Putamen (tissue), 1 donor: ENCODE data around the gene SERPINI2.
A peak's percentile ranks its signal among the peaks of the same experiment; 100 is the strongest.
"Not testable (repeated sequence)": the region's sequence is repeated elsewhere in the genome, so short reads cannot be mapped to it uniquely, and the experiment has no call there.

ENCODE experiments used
- DNase-seq: peaks from one replicate; pipeline ENCODE4 v3.0.0-alpha.2; 2016; ENCODE audit warnings: low spot score

Gene SERPINI2

GRCh38 chr3:167450195-167450594 lies 23.6 kb downstream of the SERPINI2 start:
- DNase-seq, result no peak

DNA sequence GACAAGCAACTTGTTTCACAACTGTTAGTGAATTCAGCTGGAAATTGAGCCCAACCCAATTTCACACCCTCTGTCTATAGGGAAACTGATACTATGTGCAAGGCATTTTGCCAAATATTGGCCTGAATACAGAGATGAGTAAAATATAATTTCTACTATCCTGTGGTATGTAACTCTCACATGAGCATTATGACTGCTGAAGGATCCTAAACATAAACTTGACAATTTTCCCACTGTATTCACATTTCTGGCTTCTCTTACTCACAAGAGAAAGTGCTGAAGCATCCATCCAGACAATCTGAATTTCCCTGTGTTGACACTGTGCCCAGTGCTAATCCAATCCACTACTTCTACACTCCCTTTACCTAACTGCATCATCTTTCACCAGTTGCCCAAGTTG lies 28.4 kb downstream of the SERPINI2 start:
- no peak for DNase-seq

GRCh38 chr3:167441256-167441655 lies 32.6 kb downstream of the SERPINI2 start:
- no peak for DNase-seq

DNA sequence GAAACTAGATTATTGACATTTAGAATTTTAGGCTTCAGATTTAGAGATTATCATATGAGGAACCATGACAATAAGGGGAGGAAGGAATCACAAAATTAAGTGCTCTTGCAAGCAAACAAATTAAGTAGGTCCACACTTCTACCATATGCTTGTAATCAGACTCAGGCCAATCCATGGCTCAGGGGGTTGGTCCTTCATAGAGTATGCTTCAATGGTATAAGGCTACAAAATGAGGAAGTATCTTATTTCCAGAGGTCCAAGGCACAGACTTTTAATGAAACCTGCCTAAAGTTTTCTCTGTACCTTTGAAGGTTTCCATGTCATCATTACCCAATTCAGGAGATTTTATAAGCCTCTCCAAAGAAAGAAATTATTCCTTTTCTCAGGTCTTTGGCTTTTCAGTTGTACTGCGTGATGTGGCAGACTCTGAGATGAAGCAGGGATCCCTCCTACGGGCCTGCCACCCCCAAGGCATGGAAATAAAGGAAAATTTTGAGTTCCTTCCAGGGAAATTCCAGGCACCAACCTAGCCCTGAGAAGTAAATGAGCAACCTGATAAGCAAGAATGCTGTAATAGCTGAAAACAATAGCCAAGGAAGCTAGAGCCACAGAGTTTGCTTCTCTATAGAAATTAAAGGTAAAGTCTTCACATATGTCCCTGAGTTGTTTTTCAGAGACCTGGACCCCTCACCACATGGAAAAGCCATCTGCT lies 36.3 kb downstream of the SERPINI2 start:
- DNase-seq, result peak; percentile 46

DNA sequence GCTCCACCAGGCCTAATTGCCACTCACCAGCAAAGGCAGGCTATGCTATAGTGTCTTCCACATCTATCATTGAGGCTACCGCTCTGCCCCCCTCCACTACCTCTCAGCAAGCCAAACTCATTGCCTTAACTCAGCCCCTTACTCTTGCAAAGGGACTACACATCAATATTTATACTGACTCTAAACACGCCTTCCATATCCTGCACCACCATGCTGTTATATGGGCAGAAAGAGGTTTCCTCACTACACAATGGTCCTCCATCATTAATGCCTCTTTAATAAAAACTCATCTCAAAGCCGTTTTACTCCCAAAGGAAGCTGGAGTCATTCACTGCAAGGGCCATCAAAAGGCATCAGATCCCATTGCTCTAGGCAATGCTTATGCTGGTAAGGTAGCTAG lies 46.9 kb downstream of the SERPINI2 start:
- not testable (repeated sequence) for DNase-seq

DNA sequence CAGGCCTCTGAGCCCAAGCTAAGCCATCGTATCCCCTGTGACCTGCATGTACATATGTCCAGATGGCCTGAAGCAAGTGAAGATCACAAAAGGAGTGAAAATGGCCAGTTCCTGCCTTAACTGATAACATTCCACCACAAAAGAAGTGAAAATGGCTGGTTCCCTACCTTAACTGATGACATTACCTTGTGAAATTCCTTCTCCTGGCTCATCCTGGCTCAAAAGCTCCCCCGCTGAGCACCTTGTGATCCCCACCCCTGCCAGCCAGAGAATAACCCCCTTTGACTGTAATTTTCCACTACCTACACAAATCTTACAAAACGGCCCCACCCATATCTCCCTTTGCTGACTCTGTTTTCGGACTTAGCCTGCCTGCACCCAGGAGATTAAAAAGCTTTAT lies 51.4 kb downstream of the SERPINI2 start:
- DNase-seq, result not testable (repeated sequence)

DNA sequence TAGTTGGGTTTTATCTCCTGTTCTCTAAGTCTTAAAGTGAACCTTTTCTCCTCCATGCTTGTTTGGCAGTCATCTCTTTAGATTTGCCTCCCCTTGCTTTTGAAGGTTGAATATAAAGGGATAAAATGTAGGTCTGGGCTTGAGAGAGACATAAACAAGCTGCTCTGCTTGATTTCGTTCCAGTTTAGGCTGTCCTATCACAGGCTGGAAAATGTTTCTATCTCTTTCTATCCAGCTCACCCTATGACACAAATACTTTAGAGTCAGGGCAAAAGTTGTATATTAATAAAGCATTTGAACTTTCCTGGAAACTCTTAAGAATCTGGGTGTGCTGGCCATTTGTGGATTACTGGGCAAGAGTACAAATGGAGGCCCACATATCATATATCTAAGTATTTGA lies 64.2 kb downstream of the SERPINI2 start:
- DNase-seq, result no peak

DNA sequence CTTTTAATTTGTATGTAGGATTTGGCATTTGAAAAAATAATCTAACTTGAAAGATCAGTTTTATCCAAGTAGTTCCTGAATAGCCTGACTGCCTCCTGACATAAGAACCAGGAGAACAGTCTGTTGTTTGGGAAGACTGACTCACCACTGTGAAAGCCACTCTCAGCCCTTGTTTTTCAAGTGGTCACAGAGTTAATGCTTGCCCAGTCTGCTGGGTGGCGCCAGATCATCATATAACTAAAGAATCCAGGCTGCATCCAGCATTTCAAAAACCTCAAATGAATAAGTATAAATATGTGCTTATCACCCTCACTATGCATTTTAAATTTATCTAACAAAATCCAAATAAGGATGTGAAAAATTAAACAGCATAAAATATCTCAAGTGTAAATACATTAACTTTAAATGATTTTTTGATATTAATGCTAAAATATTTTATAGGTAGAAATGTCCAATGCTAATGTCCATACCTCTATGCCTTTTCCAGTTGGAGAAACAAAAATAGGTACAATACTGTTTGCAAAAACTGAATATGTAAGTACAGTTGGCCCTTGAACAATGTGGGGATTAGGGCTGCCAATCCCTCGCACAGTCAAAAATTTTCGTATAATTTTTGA lies 66.9 kb downstream of the SERPINI2 start:
- DNase-seq, result peak; percentile 64

DNA sequence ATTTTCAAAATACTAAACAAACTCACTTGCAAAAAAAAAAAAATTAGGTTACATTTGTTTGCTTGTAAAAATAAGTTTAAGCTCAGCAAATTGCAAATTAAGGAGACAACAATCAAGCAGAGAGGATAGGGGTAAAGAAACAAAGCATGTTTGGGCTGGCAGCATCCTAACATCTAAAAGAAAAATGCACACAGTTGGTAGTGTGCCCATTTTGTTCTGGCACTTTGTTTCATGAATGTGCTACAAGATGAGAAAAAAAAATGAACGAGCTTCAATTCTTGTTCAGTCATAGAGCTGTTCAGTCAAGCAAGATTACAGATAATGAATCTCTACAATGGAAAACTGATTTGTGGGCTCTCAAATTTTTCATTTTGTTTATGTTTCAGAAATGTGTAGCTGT lies 76.0 kb downstream of the SERPINI2 start:
- DNase-seq, result no peak

- DNase-seq, result no peak
Measured at GRCh38 chr3:167396075-167396474, 77.8 kb downstream of the SERPINI2 start.

- peak; percentile 9 for DNase-seq
Measured at GRCh38 chr3:167394003-167394402, 79.8 kb downstream of the SERPINI2 start.
